MCF 10A (cell line): ENCODE data around the gene TMEM198. TPM values are rescaled to one million over a fixed set of nuclear protein-coding genes. Genes with fewer than 3 reads are reported as not detected.

Experiments used
- BruUV-seq: library from RNA; stranded (reverse); fragments of 400-500 nt; replicated peaks from 2 replicates; lab custom pipeline; 2021; lab: Mats Ljungman, UMichigan
- CTCF ChIA-PET: fragments of 300-600 bp; sonication (Branson Sonifier 250); formaldehyde crosslinking; extraction: SDS; loops from one replicate; lab custom pipeline; 2021; ENCODE audit warnings: antibody characterized with exemption, inconsistent platforms; lab: Yijun Ruan, JAX
- POLR2A ChIA-PET: fragments of 300-600, 350-650 bp; sonication (Branson Sonifier 250); formaldehyde crosslinking; extraction: SDS; loops from one replicate; lab custom pipeline; 2020; ENCODE audit warnings: antibody characterized with exemption, inconsistent platforms; lab: Yijun Ruan, JAX
- DNase-seq: peaks from one replicate; pipeline ENCODE4 v3.0.0-alpha.2; 2018; ENCODE audit not compliant: unreplicated experiment
- H3K27ac Mint-ChIP-seq: one replicate; pipeline ENCODE4 v1.8.0; 2022; ENCODE audit warnings: mild to moderate bottlenecking, low read depth, mixed read lengths; ENCODE audit not compliant: unreplicated experiment
- H3K27me3 Mint-ChIP-seq: one replicate; pipeline ENCODE4 v1.8.0; 2022; ENCODE audit warnings: mixed read lengths; ENCODE audit not compliant: insufficient read depth, unreplicated experiment
- H3K36me3 Mint-ChIP-seq: one replicate; pipeline ENCODE4 v1.8.0; 2022; ENCODE audit warnings: mild to moderate bottlenecking, moderate library complexity, mixed read lengths; ENCODE audit not compliant: insufficient read depth, unreplicated experiment
- H3K4me1 Mint-ChIP-seq: one replicate; pipeline ENCODE4 v1.8.0; 2022; ENCODE audit warnings: mixed read lengths; ENCODE audit not compliant: insufficient read depth, unreplicated experiment
- H3K4me3 Mint-ChIP-seq: one replicate; pipeline ENCODE4 v1.8.0; 2022; ENCODE audit warnings: mild to moderate bottlenecking, moderate library complexity, mixed read lengths; ENCODE audit not compliant: unreplicated experiment
- H3K9me3 Mint-ChIP-seq: one replicate; pipeline ENCODE4 v1.8.0; 2022; ENCODE audit warnings: mixed read lengths; ENCODE audit not compliant: unreplicated experiment
- intact Hi-C: fragments of 100-400 bp; cut with micrococcal nuclease; formaldehyde crosslinking; loops from 2 replicates; pipeline ENCODE4 v1.14.1; 2022
- total RNA-seq: library from RNA; stranded (reverse); gene quantifications from 2 replicates; pipeline ENCODE4 v1.2.3, GENCODE V29; 2022
- TF ChIP-seq, protein P1 (sequence below): fragments of 200-600 bp; IDR thresholded peaks from one replicate; pipeline ENCODE4 v1.8.0; 2022; ENCODE audit warnings: antibody characterized with exemption, mild to moderate bottlenecking; ENCODE audit not compliant: unreplicated experiment

TMEM198 gene
- total RNA-seq, 1 experiment from 2014 or later: 6.3 TPM

- H3K4me1 Mint-ChIP-seq: peaks cover 6% of the 10 kb centered on the region
- no peak for DNase-seq
- no peaks in the 10 kb centered on the region for H3K27me3 Mint-ChIP-seq
- TF ChIP-seq, protein P1, sequence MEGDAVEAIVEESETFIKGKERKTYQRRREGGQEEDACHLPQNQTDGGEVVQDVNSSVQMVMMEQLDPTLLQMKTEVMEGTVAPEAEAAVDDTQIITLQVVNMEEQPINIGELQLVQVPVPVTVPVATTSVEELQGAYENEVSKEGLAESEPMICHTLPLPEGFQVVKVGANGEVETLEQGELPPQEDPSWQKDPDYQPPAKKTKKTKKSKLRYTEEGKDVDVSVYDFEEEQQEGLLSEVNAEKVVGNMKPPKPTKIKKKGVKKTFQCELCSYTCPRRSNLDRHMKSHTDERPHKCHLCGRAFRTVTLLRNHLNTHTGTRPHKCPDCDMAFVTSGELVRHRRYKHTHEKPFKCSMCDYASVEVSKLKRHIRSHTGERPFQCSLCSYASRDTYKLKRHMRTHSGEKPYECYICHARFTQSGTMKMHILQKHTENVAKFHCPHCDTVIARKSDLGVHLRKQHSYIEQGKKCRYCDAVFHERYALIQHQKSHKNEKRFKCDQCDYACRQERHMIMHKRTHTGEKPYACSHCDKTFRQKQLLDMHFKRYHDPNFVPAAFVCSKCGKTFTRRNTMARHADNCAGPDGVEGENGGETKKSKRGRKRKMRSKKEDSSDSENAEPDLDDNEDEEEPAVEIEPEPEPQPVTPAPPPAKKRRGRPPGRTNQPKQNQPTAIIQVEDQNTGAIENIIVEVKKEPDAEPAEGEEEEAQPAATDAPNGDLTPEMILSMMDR: no peak
- H3K27ac Mint-ChIP-seq: no peak overlapping the region
- H3K36me3 Mint-ChIP-seq: peaks cover 36% of the 10 kb centered on the region
- H3K4me3 Mint-ChIP-seq: no peak overlapping the region
- BruUV-seq: no TSS peak
- intact Hi-C loops: no loop called here
- ChIA-PET POLR2A (interaction anchor here (0.6 to 2.7 kb wide), 5 partner anchors 12 to 150 kb away, joined by 3 to 14 read pairs (median 4); partner anchors contain the start of gene STK11IP), CTCF (interaction anchor here (1.0 to 4.9 kb wide), 6 partner anchors 8 to 190 kb away, joined by 3 to 50 read pairs (median 10); no protein-coding TSS in a partner anchor)
- H3K9me3 Mint-ChIP-seq: no peaks in the 10 kb centered on the region
Measured at GRCh38 chr2:219538956-219539788, 4.7 kb upstream of the TMEM198 start.

DNA sequence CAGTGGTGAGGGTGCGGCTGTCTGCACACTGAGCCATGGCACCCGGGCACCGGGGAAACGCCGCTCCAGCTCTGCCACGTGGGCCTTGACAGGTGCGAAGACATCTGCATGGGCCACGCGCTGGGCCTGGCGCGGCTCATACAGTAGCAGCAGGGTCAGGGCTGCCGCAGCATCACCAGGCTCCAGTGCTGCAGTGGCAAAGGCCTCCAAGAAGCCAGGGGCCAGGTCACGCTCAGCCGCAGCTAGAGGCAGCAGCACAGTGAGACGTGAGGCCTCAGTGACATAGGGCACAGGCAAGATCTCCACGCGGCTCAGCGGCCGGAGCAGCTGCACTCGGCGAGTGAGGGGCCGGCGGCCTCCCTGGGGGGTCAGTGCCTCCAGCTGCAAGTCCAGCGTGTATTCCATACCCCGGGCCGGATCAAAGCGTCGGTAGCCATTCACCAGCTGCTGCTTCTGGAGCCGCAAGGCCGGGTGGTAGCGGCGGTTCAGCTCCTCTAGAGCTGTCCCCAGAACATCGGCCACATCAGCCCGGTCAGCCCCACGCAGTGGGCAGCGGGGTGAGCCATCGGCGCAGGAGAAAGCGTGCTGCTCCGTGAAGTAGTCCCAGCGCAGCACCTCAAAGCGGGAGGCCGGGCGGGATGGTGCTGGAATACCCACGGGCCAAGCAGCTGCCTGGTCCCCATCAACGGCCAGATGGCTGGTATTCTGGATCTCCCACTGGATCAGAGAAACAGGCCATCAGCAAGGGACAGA lies 3.7 kb upstream of the TMEM198 start:
- POLR2A ChIA-PET: interaction anchor here (0.7 to 2.7 kb wide), 3 partner anchors 11 to 149 kb away, joined by 3 to 14 read pairs (median 4); partner anchors contain the start of gene STK11IP
- CTCF ChIA-PET: interaction anchor here (0.6 to 4.9 kb wide), 20 partner anchors 9 to 198 kb away, joined by 3 to 50 read pairs (median 8); partner anchors contain the start of genes OBSL1 and STK11IP
- TF ChIP-seq, protein P1: no peak
- Mint-ChIP-seq H3K4me1 (peaks cover 12% of the 10 kb centered on the region), H3K36me3 (peaks cover 36% of the 10 kb centered on the region), H3K4me3 (no peak overlapping the region), H3K9me3 (no peaks in the 10 kb centered on the region), H3K27ac (no peak overlapping the region), H3K27me3 (no peaks in the 10 kb centered on the region)
- BruUV-seq: no TSS peak
- intact Hi-C loops: no loop called here
- DNase-seq: no peak

DNA sequence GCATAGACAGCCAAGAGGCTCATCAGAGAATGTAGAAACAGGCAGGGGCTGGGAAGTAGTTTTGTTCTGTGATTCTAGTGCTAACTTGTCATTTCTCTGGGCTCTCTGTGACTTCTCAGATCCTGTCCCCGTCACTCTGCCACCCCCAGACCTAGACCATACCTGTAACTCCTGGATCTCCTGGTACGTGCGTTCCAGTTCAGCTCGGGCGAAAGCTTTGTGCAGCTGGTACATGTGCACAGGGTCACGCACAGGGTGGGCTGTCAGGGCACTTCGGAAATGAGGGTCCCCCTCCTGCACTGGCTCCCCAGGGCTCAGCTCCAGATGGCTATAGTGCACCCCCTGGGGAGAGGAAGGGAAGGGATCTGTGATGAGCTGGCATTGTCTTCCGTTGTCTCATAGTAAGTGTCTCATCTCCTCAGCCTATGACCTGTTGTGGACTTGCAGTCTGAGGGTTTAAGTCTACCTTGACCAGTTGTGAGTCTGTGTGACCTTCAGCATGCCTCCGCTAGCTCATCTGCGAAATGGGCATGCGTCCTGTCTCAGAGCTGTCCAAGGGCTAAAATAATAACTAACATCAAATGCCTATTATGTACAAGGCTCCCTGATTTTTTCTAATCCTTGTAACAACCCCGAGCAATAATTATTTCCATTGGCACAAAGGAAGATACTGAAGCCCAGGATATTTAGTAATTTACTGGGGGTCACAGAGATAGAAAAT lies 2.9 kb upstream of the TMEM198 start:
- CTCF ChIA-PET: interaction anchor here (0.6 to 4.9 kb wide), 38 partner anchors 9 to 347 kb away, joined by 3 to 50 read pairs (median 4); partner anchors contain the start of genes OBSL1 and STK11IP

More for the DNA sequence above, 2.9 kb upstream of the TMEM198 start:
- H3K4me3 Mint-ChIP-seq: peak overlapping the region; percentile 75
- no TSS peak for BruUV-seq
- no peak for DNase-seq
- intact Hi-C loops: loop anchor here (1.0 kb wide), 3 partner anchors 56 to 148 kb away; partner anchors contain the start of gene STK11IP
- H3K27me3 Mint-ChIP-seq: no peaks in the 10 kb centered on the region
- TF ChIP-seq, protein P1: no peak
- POLR2A ChIA-PET: interaction anchor here (0.7 to 4.2 kb wide), 3 partner anchors 31 to 149 kb away, joined by 3 to 55 read pairs (median 14); partner anchors contain the start of gene STK11IP
- peaks cover 36% of the 10 kb centered on the region for H3K36me3 Mint-ChIP-seq
- H3K4me1 Mint-ChIP-seq: peaks cover 12% of the 10 kb centered on the region
- H3K27ac Mint-ChIP-seq: no peak overlapping the region
- H3K9me3 Mint-ChIP-seq: no peaks in the 10 kb centered on the region
